Measurements from ENCODE around the gene ZP2.
"Not testable (repeated sequence)": the region's sequence is repeated elsewhere in the genome, so short reads cannot be mapped to it uniquely, and the experiment has no call there.

Gene ZP2

GRCh38 chr16:21211486-21211885, at the start of gene ZP2:
TSS of gene ZP2 (minus strand) at chr16:21211574. CDS start at chr16:21211547, 27 bp downstream.
- no peak for DNase-seq (ENCODE audit: low read depth, low spot score)

GRCh38 chr16:21257284-21257683, 45.9 kb upstream of the ZP2 start:
- no peak for DNase-seq (ENCODE audit: low read depth, low spot score)

- DNase-seq (ENCODE audit: low read depth, low spot score): no peak
These were observed 45.3 kb upstream of the ZP2 start for GRCh38 chr16:21256636-21257035.

- no peak for DNase-seq (ENCODE audit: low read depth, low spot score)
These were observed 42.1 kb upstream of the ZP2 start for GRCh38 chr16:21253470-21253869.

- DNase-seq (ENCODE audit: low read depth, low spot score): no peak
These were observed 38.9 kb upstream of the ZP2 start for GRCh38 chr16:21250072-21250923.

- not testable (repeated sequence) for DNase-seq (ENCODE audit: low read depth, low spot score)
These were observed 36.8 kb upstream of the ZP2 start for GRCh38 chr16:21248179-21248578.

GRCh38 chr16:21244518-21245215, 33.3 kb upstream of the ZP2 start:
- DNase-seq (ENCODE audit: low read depth, low spot score): no peak

GRCh38 chr16:21242756-21243155, 31.4 kb upstream of the ZP2 start:
- DNase-seq (ENCODE audit: low read depth, low spot score): no peak

- DNase-seq (ENCODE audit: low read depth, low spot score): no peak
These were observed 28.3 kb upstream of the ZP2 start for GRCh38 chr16:21239646-21240045.

GRCh38 chr16:21236831-21237230, 25.5 kb upstream of the ZP2 start:
- no peak for DNase-seq (ENCODE audit: low read depth, low spot score)

GRCh38 chr16:21235199-21235585, 23.8 kb upstream of the ZP2 start:
- DNase-seq (ENCODE audit: low read depth, low spot score): no peak

GRCh38 chr16:21233521-21234150, 22.3 kb upstream of the ZP2 start, which contains the start of gene ANKS4B:
TSS of gene ANKS4B (plus strand) at chr16:21233699. CDS start at chr16:21233738, 39 bp downstream.
- no peak for DNase-seq (ENCODE audit: low read depth, low spot score)

GRCh38 chr16:21233045-21233520, 21.7 kb upstream of the ZP2 start:
- DNase-seq (ENCODE audit: low read depth, low spot score): no peak

- DNase-seq (ENCODE audit: low read depth, low spot score): no peak
These were observed 17.0 kb upstream of the ZP2 start for GRCh38 chr16:21228361-21228872.

- DNase-seq (ENCODE audit: low read depth, low spot score): no peak
These were observed 16.5 kb upstream of the ZP2 start for GRCh38 chr16:21227866-21228265.

- no peak for DNase-seq (ENCODE audit: low read depth, low spot score)
These were observed 15.4 kb upstream of the ZP2 start for GRCh38 chr16:21226749-21227148.

- no peak for DNase-seq (ENCODE audit: low read depth, low spot score)
These were observed 13.4 kb upstream of the ZP2 start for GRCh38 chr16:21224800-21225199.

GRCh38 chr16:21223787-21224186, 12.4 kb upstream of the ZP2 start:
- DNase-seq (ENCODE audit: low read depth, low spot score): peak; percentile 7

- peak; percentile 51 for DNase-seq (ENCODE audit: low read depth, low spot score)
These were observed 11.3 kb upstream of the ZP2 start for GRCh38 chr16:21222495-21223337.

GRCh38 chr16:21219551-21219950, 8.2 kb upstream of the ZP2 start:
- no peak for DNase-seq (ENCODE audit: low read depth, low spot score)

GRCh38 chr16:21218153-21218552, 6.8 kb upstream of the ZP2 start:
- DNase-seq (ENCODE audit: low read depth, low spot score): no peak

Measured in ELF-1 (cell line).